HEK293T (cell line): ENCODE measurements around the gene APC2.

Experiments
- BHLHE40 ChIP-seq: fragments of 450-650 bp; IDR thresholded peaks from 2 replicates; pipeline ENCODE4 v1.6.1; 2016; ENCODE audit warnings: mild to moderate bottlenecking, moderate library complexity, borderline replicate concordance
- ELF4 ChIP-seq: fragments of 450-650 bp; IDR thresholded peaks from 2 replicates; pipeline ENCODE4 v1.6.1; 2017; ENCODE audit warnings: antibody characterized with exemption
- FOXA1 ChIP-seq: fragments of 450-650 bp; IDR thresholded peaks from 2 replicates; pipeline ENCODE4 v1.6.1; 2016; ENCODE audit warnings: mild to moderate bottlenecking
- FOXM1 ChIP-seq: fragments of 450-650 bp; IDR thresholded peaks from 2 replicates; pipeline ENCODE4 v1.6.1; 2017; ENCODE audit warnings: mild to moderate bottlenecking, borderline replicate concordance
- LEF1 ChIP-seq: fragments of 450-650 bp; IDR thresholded peaks from 2 replicates; pipeline ENCODE4 v1.6.1; 2017; ENCODE audit warnings: mild to moderate bottlenecking, borderline replicate concordance
- NFRKB ChIP-seq: fragments of 450-650 bp; IDR thresholded peaks from 2 replicates; pipeline ENCODE4 v1.6.1; 2016; ENCODE audit warnings: mild to moderate bottlenecking, moderate library complexity
- SP1 ChIP-seq: fragments of 450-650 bp; IDR thresholded peaks from 2 replicates; pipeline ENCODE4 v1.6.1; 2017
- SUZ12 ChIP-seq: fragments of 450-650 bp; IDR thresholded peaks from 2 replicates; pipeline ENCODE4 v1.6.1; 2016; ENCODE audit warnings: mild to moderate bottlenecking
- ZNF384 ChIP-seq: fragments of 450-650 bp; IDR thresholded peaks from 2 replicates; pipeline ENCODE4 v1.6.1; 2016

DNA sequence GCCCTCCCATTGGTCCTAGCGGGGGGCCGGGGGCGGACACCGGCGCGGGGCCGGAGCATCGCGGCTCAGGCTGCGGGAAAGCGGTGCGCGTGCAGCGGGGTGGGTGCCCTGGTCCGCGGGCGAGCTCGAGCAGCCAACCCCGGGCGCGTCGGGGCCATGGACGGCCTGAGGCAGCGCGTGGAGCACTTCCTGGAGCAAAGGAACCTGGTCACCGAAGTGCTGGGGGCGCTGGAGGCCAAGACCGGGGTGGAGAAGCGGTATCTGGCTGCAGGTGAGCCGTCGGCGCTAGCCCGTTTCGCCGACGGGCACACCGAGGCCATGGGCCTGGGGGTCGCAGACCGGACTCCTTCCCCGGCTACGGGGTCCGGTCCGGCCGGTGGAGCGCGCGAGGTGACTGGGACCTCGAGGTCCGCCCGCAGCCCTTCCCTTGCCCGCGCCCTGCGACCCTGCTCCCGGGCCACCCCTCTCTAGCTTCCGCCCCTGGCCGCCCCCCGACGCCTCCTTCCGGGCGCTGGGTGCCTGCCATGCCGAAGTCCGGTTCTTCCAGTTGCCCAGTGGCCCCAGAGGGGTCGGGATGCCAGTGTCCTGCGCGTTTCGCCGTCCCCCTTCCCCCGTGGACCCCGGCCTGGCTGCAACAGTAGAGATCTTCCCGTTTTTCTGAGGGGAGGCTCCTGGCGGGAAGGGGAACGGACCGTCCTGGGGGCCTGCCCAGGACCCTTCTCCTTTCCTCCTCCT lies 41.4 kb downstream of the APC2 start, which contains the start of gene REEP6:
- TF ChIP-seq FOXM1 (no peak), NFRKB (no peak), BHLHE40 (no peak), ELF4 (no peak), SP1 (no peak), ZNF384 (no peak), LEF1 (0 out of 2 replicates have a peak, but pooled peaks have one; percentile 16), SUZ12 (no peak), FOXA1 (no peak)
